IPS-18a (cell line): ENCODE data around the gene CBFA2T2.
A peak's percentile ranks its signal among the peaks of the same experiment; 100 is the strongest.

ENCODE experiments used
- H3K27ac ChIP-seq: one replicate; pipeline ENCODE4 v1.5.1; 2013; ENCODE audit warnings: low read length
- H3K27me3 ChIP-seq: one replicate; pipeline ENCODE4 v1.6.1; 2013; ENCODE audit warnings: mild to moderate bottlenecking, low read length; ENCODE audit not compliant: control insufficient read depth, insufficient read depth
- H3K36me3 ChIP-seq: one replicate; pipeline ENCODE4 v1.6.1; 2013; ENCODE audit warnings: low read depth, low read length; ENCODE audit not compliant: control insufficient read depth
- H3K4me1 ChIP-seq: one replicate; pipeline ENCODE4 v1.6.1; 2013; ENCODE audit warnings: low read depth, low read length; ENCODE audit not compliant: control insufficient read depth
- H3K4me3 ChIP-seq: one replicate; pipeline ENCODE4 v1.5.1; 2013; ENCODE audit warnings: low read length
- H3K9ac ChIP-seq: one replicate; pipeline ENCODE4 v1.6.1; 2013; ENCODE audit warnings: mild to moderate bottlenecking, low read length, moderate library complexity
- H3K9me3 ChIP-seq: one replicate; pipeline ENCODE4 v1.6.1; 2013; ENCODE audit warnings: low read depth, low read length; ENCODE audit not compliant: control insufficient read depth

The CBFA2T2 gene

GRCh38 chr20:33667676-33668465, 178.0 kb downstream of the CBFA2T2 start:
- Histone ChIP-seq H3K36me3 (no peaks in the 10 kb centered on the region), H3K9ac (no peak overlapping the region), H3K27me3 (peaks cover 8% of the 10 kb centered on the region), H3K27ac (no peak overlapping the region), H3K4me3 (peak overlapping the region; percentile 61), H3K9me3 (no peaks in the 10 kb centered on the region), H3K4me1 (peaks cover 13% of the 10 kb centered on the region)

GRCh38 chr20:33668466-33669155, 178.7 kb downstream of the CBFA2T2 start:
- no peak overlapping the region for H3K9ac ChIP-seq
- no peaks in the 10 kb centered on the region for H3K9me3 ChIP-seq
- H3K27me3 ChIP-seq = peaks cover 8% of the 10 kb centered on the region
- peaks cover 19% of the 10 kb centered on the region for H3K4me1 ChIP-seq
- no peak overlapping the region for H3K27ac ChIP-seq
- H3K4me3 ChIP-seq = no peak overlapping the region
- H3K36me3 ChIP-seq = no peaks in the 10 kb centered on the region

DNA sequence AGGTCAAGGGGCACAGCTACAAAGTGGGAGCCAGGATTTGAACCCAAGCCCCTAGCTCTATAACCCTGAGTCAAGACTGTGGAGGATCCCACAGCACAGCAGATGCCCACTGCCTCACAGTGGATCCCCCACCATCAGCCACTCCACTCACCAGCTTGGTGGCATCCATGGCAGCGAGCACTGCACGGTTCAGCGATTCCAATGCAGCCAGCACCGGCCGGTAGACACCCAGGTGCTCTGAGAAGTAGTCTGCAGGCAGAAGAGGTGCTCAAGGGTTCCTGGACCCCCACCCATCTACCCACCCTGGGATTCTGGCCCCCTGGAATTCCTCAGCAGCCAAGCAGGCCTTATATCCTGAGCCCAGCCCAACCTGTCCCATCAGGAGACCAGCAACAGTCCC, 179.3 kb downstream of the CBFA2T2 start:
- Histone ChIP-seq H3K4me3 (no peak overlapping the region), H3K36me3 (no peaks in the 10 kb centered on the region), H3K9me3 (no peaks in the 10 kb centered on the region), H3K27ac (no peak overlapping the region), H3K4me1 (peaks cover 16% of the 10 kb centered on the region), H3K27me3 (peaks cover 8% of the 10 kb centered on the region), H3K9ac (no peak overlapping the region)

DNA sequence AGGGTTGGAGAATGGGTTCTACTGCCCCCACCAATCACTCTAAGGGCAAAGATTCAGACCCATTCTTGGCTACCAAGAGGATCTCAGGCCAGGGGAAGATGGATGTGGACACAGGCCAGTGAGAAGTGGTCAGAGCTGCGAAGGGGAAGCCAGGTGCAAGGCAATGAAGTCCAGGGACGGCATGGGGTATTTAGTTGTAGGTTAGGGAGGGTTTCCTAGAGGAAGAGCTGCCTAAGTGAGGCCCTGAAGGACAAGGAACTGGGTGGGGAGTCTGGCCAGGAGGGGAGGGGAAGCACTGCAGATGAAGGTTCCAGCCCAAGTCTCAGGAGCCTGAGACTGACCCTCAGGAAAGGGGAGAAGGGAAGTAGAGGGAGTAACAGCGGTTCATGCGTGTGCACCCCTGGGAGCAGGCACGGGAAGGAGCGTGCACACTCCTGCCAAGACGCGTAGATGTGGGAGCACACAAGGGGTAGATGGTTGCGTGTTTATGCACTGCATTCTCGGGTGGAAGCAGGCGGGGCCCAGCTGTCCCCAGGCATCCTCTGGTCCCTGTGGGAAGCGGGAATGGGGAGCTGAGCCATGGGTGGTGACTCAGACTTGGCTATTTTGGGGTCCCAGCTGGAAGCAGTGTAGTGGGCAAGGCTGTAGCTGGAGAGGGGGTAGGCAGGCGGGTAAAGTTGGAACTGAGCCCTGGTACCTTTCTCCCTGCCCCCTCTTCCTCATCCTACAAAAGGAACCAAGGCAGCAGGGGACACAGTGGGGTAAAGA, 180.2 kb downstream of the CBFA2T2 start:
- Histone ChIP-seq H3K27me3 (peaks cover 8% of the 10 kb centered on the region), H3K4me3 (no peak overlapping the region), H3K4me1 (peaks cover 17% of the 10 kb centered on the region), H3K36me3 (no peaks in the 10 kb centered on the region), H3K9ac (no peak overlapping the region), H3K9me3 (no peaks in the 10 kb centered on the region), H3K27ac (no peak overlapping the region)

- Histone ChIP-seq H3K9ac (no peak overlapping the region), H3K4me3 (no peak overlapping the region), H3K4me1 (peaks cover 20% of the 10 kb centered on the region), H3K27ac (no peak overlapping the region), H3K36me3 (no peaks in the 10 kb centered on the region), H3K27me3 (peaks cover 8% of the 10 kb centered on the region), H3K9me3 (no peaks in the 10 kb centered on the region)
Measured at GRCh38 chr20:33670715-33671499, 181.0 kb downstream of the CBFA2T2 start.

DNA sequence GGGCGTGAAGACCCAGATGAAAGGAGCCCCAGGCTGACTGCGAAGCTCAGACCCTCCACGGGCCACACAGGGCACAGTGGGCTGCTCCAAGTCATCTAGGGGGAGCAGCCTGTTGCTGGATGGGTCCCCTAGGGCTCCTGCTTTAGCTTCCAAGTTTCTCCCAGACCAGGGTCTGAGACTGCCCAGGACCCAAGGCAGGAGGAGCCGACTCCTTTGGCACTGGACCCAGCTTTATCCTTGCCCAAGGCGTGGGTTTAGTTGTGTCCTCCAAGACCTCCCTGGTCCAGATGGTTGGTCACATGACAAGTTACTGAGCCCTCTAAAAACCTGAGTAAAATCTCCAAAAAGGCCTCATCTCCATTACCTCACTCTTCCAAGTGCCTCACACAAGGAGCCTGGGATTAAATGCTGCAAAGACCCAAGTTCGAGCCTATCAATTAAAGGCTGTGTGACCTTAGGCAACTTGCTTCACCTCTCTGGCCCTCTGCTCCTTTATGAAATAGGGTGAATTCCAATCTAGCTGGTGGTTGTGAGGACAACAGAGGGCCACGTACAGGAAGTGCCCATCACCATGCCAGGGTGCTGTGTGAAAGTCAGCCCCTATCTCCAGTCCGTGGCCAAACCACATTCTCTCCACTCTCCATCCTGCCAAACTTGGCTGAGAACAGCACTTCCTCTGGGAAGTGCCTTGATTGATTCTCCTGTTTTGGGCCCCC, 181.8 kb downstream of the CBFA2T2 start:
- Histone ChIP-seq H3K4me1 (peaks cover 17% of the 10 kb centered on the region), H3K4me3 (no peak overlapping the region), H3K9ac (no peak overlapping the region), H3K36me3 (peaks cover 7% of the 10 kb centered on the region), H3K9me3 (no peaks in the 10 kb centered on the region), H3K27me3 (peaks cover 8% of the 10 kb centered on the region), H3K27ac (no peak overlapping the region)

DNA sequence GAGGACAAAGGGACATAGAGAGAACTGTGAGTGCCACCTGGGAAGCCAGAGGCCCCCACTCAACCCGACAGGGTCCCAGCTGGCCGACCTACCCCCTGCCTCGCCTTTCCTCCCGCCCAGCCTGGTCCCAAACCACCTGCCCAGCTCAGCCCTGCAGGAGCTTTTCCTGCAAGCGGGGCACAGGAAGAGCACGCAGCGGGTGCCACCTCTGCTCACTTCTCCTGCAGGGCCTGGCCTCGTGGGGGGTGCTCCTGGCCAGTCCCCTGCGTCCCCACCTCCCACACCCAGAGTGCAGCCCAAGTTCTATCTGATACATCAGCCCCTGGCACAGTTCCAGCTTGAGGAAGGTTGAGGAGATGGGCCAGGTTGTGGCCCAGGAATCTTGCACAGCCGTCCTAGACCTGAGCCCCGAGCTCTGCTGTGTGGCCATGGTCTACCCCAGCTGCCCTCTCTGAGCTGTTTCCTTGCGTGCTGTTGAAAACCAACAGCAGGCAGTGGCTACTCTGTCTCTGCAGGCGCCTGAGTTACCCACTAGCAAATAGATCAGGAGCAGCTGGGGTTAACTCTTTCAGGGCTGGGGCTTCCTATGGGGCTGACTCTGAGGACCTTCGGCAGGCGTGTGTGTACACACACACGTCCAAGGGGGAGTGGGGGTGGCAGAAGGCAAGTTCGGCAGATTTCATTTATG, 182.7 kb downstream of the CBFA2T2 start:
- Histone ChIP-seq H3K27ac (no peak overlapping the region), H3K4me3 (peak overlapping the region; percentile 72), H3K9ac (no peak overlapping the region), H3K36me3 (peaks cover 8% of the 10 kb centered on the region), H3K4me1 (peaks cover 17% of the 10 kb centered on the region), H3K27me3 (peaks cover 3% of the 10 kb centered on the region), H3K9me3 (no peaks in the 10 kb centered on the region)

DNA sequence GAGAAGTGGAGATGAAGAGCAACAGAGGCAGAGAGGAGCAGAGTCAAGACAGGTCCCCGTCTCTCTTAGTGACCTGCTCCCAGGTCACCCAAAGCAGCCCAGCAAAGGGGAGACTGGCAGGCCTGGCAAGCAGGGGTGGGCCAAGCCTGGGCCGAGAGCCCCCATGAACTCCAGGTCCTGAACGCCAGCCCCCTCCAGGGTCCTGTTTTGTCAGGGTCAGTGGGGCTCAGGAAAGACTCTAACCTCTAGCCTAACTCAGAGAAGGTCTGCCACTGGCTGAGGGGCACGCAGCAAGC, 183.2 kb downstream of the CBFA2T2 start:
- H3K9ac ChIP-seq = no peak overlapping the region
- H3K27ac ChIP-seq = no peak overlapping the region

GRCh38 chr20:33673410-33674293, 183.8 kb downstream of the CBFA2T2 start:
- Histone ChIP-seq H3K36me3 (peaks cover 18% of the 10 kb centered on the region), H3K27me3 (no peaks in the 10 kb centered on the region), H3K4me3 (peak overlapping the region; percentile 72), H3K27ac (no peak overlapping the region), H3K4me1 (peaks cover 17% of the 10 kb centered on the region), H3K9me3 (no peaks in the 10 kb centered on the region), H3K9ac (peak overlapping the region; percentile 52)

More for the DNA sequence above, 183.2 kb downstream of the CBFA2T2 start:
- no peaks in the 10 kb centered on the region for H3K9me3 ChIP-seq
- no peaks in the 10 kb centered on the region for H3K27me3 ChIP-seq
- H3K4me1 ChIP-seq = peaks cover 17% of the 10 kb centered on the region
- peak overlapping the region; percentile 72 for H3K4me3 ChIP-seq
- H3K36me3 ChIP-seq = peaks cover 13% of the 10 kb centered on the region
